WTC11 (cell line): ENCODE measurements around the gene HYOU1.

Experiments
- CBFB ChIP-seq: sonication (generic); formaldehyde crosslinking; IDR thresholded peaks from 2 replicates; pipeline ENCODE4 v1.8.1; 2022; ENCODE audit warnings: mild to moderate bottlenecking, low read depth, missing genetic modification reagents
- IRF2 ChIP-seq: sonication (generic); formaldehyde crosslinking; IDR thresholded peaks from 2 replicates; pipeline ENCODE4 v1.8.0; 2022; ENCODE audit warnings: low read depth, missing genetic modification reagents, borderline replicate concordance
- SMAD3 ChIP-seq: sonication (generic); formaldehyde crosslinking; IDR thresholded peaks from 2 replicates; pipeline ENCODE4 v1.8.0; 2022; ENCODE audit warnings: missing genetic modification reagents, mild to moderate bottlenecking, borderline replicate concordance
- TEAD1 ChIP-seq: sonication (generic); formaldehyde crosslinking; IDR thresholded peaks from 2 replicates; pipeline ENCODE4 v1.8.0; 2022; ENCODE audit warnings: mild to moderate bottlenecking, missing genetic modification reagents
- ZBTB21 ChIP-seq: sonication (generic); formaldehyde crosslinking; IDR thresholded peaks from 2 replicates; pipeline ENCODE4 v1.8.1; 2023; ENCODE audit warnings: mild to moderate bottlenecking, missing genetic modification reagents, borderline replicate concordance
- TF ChIP-seq, protein P1 (sequence below): fragments of 200-600 bp; IDR thresholded peaks from 2 replicates; pipeline ENCODE4 v1.8.0; 2022; ENCODE audit warnings: antibody characterized with exemption
- TF ChIP-seq, protein P2 (sequence below): sonication (generic); formaldehyde crosslinking; conservative IDR thresholded peaks from 2 replicates; pipeline ENCODE4 v1.8.1; 2023; ENCODE audit warnings: mild to moderate bottlenecking, low read depth, missing genetic modification reagents, moderate library complexity
- TF ChIP-seq, protein P3 (sequence below): sonication (generic); formaldehyde crosslinking; IDR thresholded peaks from 2 replicates; pipeline ENCODE4 v1.8.1; 2023; ENCODE audit warnings: mild to moderate bottlenecking, missing genetic modification reagents
- TF ChIP-seq, protein P4 (sequence below): sonication (generic); formaldehyde crosslinking; IDR thresholded peaks from 2 replicates; pipeline ENCODE4 v1.8.0; 2022; ENCODE audit warnings: mild to moderate bottlenecking, missing genetic modification reagents

DNA sequence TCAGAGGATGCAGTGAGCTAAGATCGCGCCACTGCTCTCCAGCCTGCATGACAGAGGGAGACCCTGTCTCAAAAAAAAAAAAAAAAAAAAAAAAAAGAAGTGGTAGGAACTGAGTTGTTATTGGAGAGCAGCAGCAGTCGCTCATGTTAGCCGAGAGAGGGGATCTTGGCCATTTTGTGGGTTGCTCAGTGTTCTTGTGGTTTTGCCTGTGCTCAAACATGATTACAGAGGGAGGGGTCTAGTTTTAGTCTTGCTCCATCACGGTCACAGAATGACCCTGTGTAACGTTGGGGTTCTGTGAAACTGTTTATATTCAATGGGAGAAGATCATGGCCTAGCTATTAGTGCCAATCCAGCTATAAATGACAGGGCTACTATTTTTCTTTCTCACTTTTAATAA lies 42.7 kb upstream of the HYOU1 start:
- TF ChIP-seq, protein P1, sequence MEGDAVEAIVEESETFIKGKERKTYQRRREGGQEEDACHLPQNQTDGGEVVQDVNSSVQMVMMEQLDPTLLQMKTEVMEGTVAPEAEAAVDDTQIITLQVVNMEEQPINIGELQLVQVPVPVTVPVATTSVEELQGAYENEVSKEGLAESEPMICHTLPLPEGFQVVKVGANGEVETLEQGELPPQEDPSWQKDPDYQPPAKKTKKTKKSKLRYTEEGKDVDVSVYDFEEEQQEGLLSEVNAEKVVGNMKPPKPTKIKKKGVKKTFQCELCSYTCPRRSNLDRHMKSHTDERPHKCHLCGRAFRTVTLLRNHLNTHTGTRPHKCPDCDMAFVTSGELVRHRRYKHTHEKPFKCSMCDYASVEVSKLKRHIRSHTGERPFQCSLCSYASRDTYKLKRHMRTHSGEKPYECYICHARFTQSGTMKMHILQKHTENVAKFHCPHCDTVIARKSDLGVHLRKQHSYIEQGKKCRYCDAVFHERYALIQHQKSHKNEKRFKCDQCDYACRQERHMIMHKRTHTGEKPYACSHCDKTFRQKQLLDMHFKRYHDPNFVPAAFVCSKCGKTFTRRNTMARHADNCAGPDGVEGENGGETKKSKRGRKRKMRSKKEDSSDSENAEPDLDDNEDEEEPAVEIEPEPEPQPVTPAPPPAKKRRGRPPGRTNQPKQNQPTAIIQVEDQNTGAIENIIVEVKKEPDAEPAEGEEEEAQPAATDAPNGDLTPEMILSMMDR = no peak
- no peak for TF ChIP-seq ZBTB21 (CRISPR knock-in tag)
- no peak for TF ChIP-seq SMAD3 (CRISPR knock-in tag)
- no peak for TF ChIP-seq IRF2 (CRISPR knock-in tag)
- TF ChIP-seq TEAD1 (CRISPR knock-in tag) = no peak
- TF ChIP-seq, protein P2, sequence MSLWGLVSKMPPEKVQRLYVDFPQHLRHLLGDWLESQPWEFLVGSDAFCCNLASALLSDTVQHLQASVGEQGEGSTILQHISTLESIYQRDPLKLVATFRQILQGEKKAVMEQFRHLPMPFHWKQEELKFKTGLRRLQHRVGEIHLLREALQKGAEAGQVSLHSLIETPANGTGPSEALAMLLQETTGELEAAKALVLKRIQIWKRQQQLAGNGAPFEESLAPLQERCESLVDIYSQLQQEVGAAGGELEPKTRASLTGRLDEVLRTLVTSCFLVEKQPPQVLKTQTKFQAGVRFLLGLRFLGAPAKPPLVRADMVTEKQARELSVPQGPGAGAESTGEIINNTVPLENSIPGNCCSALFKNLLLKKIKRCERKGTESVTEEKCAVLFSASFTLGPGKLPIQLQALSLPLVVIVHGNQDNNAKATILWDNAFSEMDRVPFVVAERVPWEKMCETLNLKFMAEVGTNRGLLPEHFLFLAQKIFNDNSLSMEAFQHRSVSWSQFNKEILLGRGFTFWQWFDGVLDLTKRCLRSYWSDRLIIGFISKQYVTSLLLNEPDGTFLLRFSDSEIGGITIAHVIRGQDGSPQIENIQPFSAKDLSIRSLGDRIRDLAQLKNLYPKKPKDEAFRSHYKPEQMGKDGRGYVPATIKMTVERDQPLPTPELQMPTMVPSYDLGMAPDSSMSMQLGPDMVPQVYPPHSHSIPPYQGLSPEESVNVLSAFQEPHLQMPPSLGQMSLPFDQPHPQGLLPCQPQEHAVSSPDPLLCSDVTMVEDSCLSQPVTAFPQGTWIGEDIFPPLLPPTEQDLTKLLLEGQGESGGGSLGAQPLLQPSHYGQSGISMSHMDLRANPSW (CRISPR knock-in tag) = no peak
- TF ChIP-seq, protein P3, sequence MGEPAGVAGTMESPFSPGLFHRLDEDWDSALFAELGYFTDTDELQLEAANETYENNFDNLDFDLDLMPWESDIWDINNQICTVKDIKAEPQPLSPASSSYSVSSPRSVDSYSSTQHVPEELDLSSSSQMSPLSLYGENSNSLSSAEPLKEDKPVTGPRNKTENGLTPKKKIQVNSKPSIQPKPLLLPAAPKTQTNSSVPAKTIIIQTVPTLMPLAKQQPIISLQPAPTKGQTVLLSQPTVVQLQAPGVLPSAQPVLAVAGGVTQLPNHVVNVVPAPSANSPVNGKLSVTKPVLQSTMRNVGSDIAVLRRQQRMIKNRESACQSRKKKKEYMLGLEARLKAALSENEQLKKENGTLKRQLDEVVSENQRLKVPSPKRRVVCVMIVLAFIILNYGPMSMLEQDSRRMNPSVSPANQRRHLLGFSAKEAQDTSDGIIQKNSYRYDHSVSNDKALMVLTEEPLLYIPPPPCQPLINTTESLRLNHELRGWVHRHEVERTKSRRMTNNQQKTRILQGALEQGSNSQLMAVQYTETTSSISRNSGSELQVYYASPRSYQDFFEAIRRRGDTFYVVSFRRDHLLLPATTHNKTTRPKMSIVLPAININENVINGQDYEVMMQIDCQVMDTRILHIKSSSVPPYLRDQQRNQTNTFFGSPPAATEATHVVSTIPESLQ (CRISPR knock-in tag) = no peak
- TF ChIP-seq, protein P4, sequence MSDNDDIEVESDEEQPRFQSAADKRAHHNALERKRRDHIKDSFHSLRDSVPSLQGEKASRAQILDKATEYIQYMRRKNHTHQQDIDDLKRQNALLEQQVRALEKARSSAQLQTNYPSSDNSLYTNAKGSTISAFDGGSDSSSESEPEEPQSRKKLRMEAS = no peak
- no peak for TF ChIP-seq CBFB (CRISPR knock-in tag)
